ACC112 (cell line): ENCODE measurements around the gene KSR1.

ENCODE experiments used
- H2AFZ ChIP-seq: fragments of 200-600 bp; sonication (generic); one replicate; pipeline ENCODE4 v1.6.0; 2017; ENCODE audit warnings: antibody characterized with exemption, low read length; ENCODE audit not compliant: unreplicated experiment
- H3K27ac ChIP-seq: fragments of 200-600 bp; sonication (generic); 2 replicates; pipeline ENCODE4 v1.5.1; 2014; ENCODE audit warnings: low read depth, mild to moderate bottlenecking, antibody characterized with exemption, low read length, moderate library complexity
- H3K27me3 ChIP-seq: fragments of 200-600 bp; sonication (generic); 2 replicates; pipeline ENCODE4 v1.6.1; 2014; ENCODE audit warnings: mild to moderate bottlenecking, antibody characterized with exemption, low read length, moderate library complexity, mixed read lengths; ENCODE audit not compliant: insufficient read depth
- H3K36me3 ChIP-seq: fragments of 200-600 bp; sonication (generic); 2 replicates; pipeline ENCODE4 v1.6.1; 2016; ENCODE audit warnings: mild to moderate bottlenecking, antibody characterized with exemption, low read length, moderate library complexity, mixed read lengths; ENCODE audit not compliant: insufficient read depth
- H3K4me1 ChIP-seq: fragments of 200-600 bp; sonication (generic); one replicate; pipeline ENCODE4 v1.6.1; 2016; ENCODE audit warnings: low read length, mixed read lengths; ENCODE audit not compliant: insufficient read depth, unreplicated experiment, control insufficient read depth
- H3K4me3 ChIP-seq: fragments of 200-600 bp; sonication (generic); 2 replicates; pipeline ENCODE4 v1.5.1; 2014; ENCODE audit warnings: mild to moderate bottlenecking, low read depth, low read length
- H3K79me2 ChIP-seq: fragments of 200-600 bp; sonication (generic); one replicate; pipeline ENCODE4 v1.6.0; 2016; ENCODE audit warnings: low read length; ENCODE audit not compliant: control insufficient read depth, unreplicated experiment, insufficient read depth

Gene KSR1

GRCh38 chr17:27582696-27583095 lies 126.4 kb downstream of the KSR1 start:
- no peaks in the 10 kb centered on the region for H3K79me2 ChIP-seq
- H2AFZ ChIP-seq = no peak overlapping the region
- H3K4me3 ChIP-seq = no peak overlapping the region
- no peak overlapping the region for H3K27ac ChIP-seq
- H3K36me3 ChIP-seq = no peaks in the 10 kb centered on the region
- H3K4me1 ChIP-seq = peaks cover 28% of the 10 kb centered on the region
- H3K27me3 ChIP-seq = no peaks in the 10 kb centered on the region

GRCh38 chr17:27585153-27585681 lies 129.0 kb downstream of the KSR1 start:
- Histone ChIP-seq H3K27ac (no peak overlapping the region), H3K79me2 (no peaks in the 10 kb centered on the region), H3K36me3 (no peaks in the 10 kb centered on the region), H3K4me3 (no peak overlapping the region), H3K4me1 (peaks cover 21% of the 10 kb centered on the region), H2AFZ (no peak overlapping the region), H3K27me3 (no peaks in the 10 kb centered on the region)

- H3K27ac ChIP-seq = no peak overlapping the region
These were observed 129.5 kb downstream of the KSR1 start for GRCh38 chr17:27585792-27586191.

GRCh38 chr17:27586203-27586721 lies 130.0 kb downstream of the KSR1 start:
- H3K27ac ChIP-seq = no peak overlapping the region
- H3K27me3 ChIP-seq = no peaks in the 10 kb centered on the region
- H3K4me1 ChIP-seq = peaks cover 21% of the 10 kb centered on the region
- no peak overlapping the region for H3K4me3 ChIP-seq
- no peak overlapping the region for H2AFZ ChIP-seq
- H3K79me2 ChIP-seq = no peaks in the 10 kb centered on the region
- no peaks in the 10 kb centered on the region for H3K36me3 ChIP-seq

More at GRCh38 chr17:27585792-27586191, 129.5 kb downstream of the KSR1 start:
- Histone ChIP-seq H2AFZ (no peak overlapping the region), H3K4me1 (peaks cover 21% of the 10 kb centered on the region), H3K27me3 (no peaks in the 10 kb centered on the region), H3K36me3 (no peaks in the 10 kb centered on the region), H3K4me3 (no peak overlapping the region), H3K79me2 (no peaks in the 10 kb centered on the region)

GRCh38 chr17:27588354-27588753 lies 132.1 kb downstream of the KSR1 start:
- no peaks in the 10 kb centered on the region for H3K27me3 ChIP-seq
- H3K4me1 ChIP-seq = peaks cover 21% of the 10 kb centered on the region
- no peaks in the 10 kb centered on the region for H3K79me2 ChIP-seq
- H3K27ac ChIP-seq = no peak overlapping the region
- no peaks in the 10 kb centered on the region for H3K36me3 ChIP-seq
- no peak overlapping the region for H2AFZ ChIP-seq
- no peak overlapping the region for H3K4me3 ChIP-seq

GRCh38 chr17:27590864-27591263 lies 134.6 kb downstream of the KSR1 start:
- H3K27me3 ChIP-seq = no peaks in the 10 kb centered on the region
- H3K27ac ChIP-seq = no peak overlapping the region
- H3K36me3 ChIP-seq = no peaks in the 10 kb centered on the region
- H3K4me3 ChIP-seq = no peak overlapping the region
- H2AFZ ChIP-seq = no peak overlapping the region
- H3K79me2 ChIP-seq = no peaks in the 10 kb centered on the region
- peaks cover 14% of the 10 kb centered on the region for H3K4me1 ChIP-seq

GRCh38 chr17:27591986-27592385 lies 135.7 kb downstream of the KSR1 start:
- Histone ChIP-seq H2AFZ (no peak overlapping the region), H3K4me3 (no peak overlapping the region), H3K36me3 (no peaks in the 10 kb centered on the region), H3K79me2 (no peaks in the 10 kb centered on the region), H3K27me3 (no peaks in the 10 kb centered on the region), H3K27ac (no peak overlapping the region), H3K4me1 (peaks cover 6% of the 10 kb centered on the region)

GRCh38 chr17:27593232-27593856 lies 137.1 kb downstream of the KSR1 start:
- H3K79me2 ChIP-seq = no peaks in the 10 kb centered on the region
- no peaks in the 10 kb centered on the region for H3K36me3 ChIP-seq
- H3K4me1 ChIP-seq = no peaks in the 10 kb centered on the region
- H2AFZ ChIP-seq = no peak overlapping the region
- no peak overlapping the region for H3K27ac ChIP-seq
- no peak overlapping the region for H3K4me3 ChIP-seq
- no peaks in the 10 kb centered on the region for H3K27me3 ChIP-seq

- Histone ChIP-seq H3K27ac (no peak overlapping the region), H3K36me3 (no peaks in the 10 kb centered on the region)
These were observed 137.6 kb downstream of the KSR1 start for GRCh38 chr17:27593857-27594255.

GRCh38 chr17:27595208-27595607 lies 139.0 kb downstream of the KSR1 start:
- no peak overlapping the region for H3K27ac ChIP-seq
- H3K4me1 ChIP-seq = no peaks in the 10 kb centered on the region
- H3K79me2 ChIP-seq = no peaks in the 10 kb centered on the region
- no peak overlapping the region for H3K4me3 ChIP-seq
- no peaks in the 10 kb centered on the region for H3K36me3 ChIP-seq
- H3K27me3 ChIP-seq = no peaks in the 10 kb centered on the region
- no peak overlapping the region for H2AFZ ChIP-seq

More at GRCh38 chr17:27593857-27594255, 137.6 kb downstream of the KSR1 start:
- Histone ChIP-seq H2AFZ (no peak overlapping the region), H3K4me3 (no peak overlapping the region), H3K79me2 (no peaks in the 10 kb centered on the region), H3K27me3 (no peaks in the 10 kb centered on the region), H3K4me1 (no peaks in the 10 kb centered on the region)

- no peaks in the 10 kb centered on the region for H3K27me3 ChIP-seq
- no peaks in the 10 kb centered on the region for H3K36me3 ChIP-seq
- H3K79me2 ChIP-seq = no peaks in the 10 kb centered on the region
- H2AFZ ChIP-seq = no peak overlapping the region
- no peak overlapping the region for H3K27ac ChIP-seq
- no peaks in the 10 kb centered on the region for H3K4me1 ChIP-seq
- H3K4me3 ChIP-seq = no peak overlapping the region
These were observed 139.8 kb downstream of the KSR1 start for GRCh38 chr17:27596096-27596495.
